Keratinocyte (primary cell): Measurements from ENCODE around the gene NOTCH1. TPM values are rescaled to one million over a fixed set of nuclear protein-coding genes. Genes with fewer than 3 reads are reported as not detected.

Source experiments
- DNase-seq: peaks from one replicate; pipeline ENCODE4 v3.0.0-alpha.2; 2011; ENCODE audit warnings: low read depth, missing footprints, low spot score
- FAIRE-seq: peaks from 2 replicates; lab custom pipeline; 2011; peaks lifted over from hg19 to GRCh38; lab: Jason Lieb, UNC
- H2AFZ ChIP-seq: 2 replicates; pipeline ENCODE4 v1.6.0; 2012; ENCODE audit warnings: low read length, control low read depth, inconsistent platforms; ENCODE audit not compliant: control insufficient read depth
- H3K27ac ChIP-seq: 2 replicates; pipeline ENCODE4 v1.5.1; 2011; ENCODE audit warnings: low read length; ENCODE audit not compliant: control insufficient read depth, insufficient read depth
- H3K27me3 ChIP-seq: 3 replicates; pipeline ENCODE4 v1.6.0; 2011; ENCODE audit warnings: low read length; ENCODE audit not compliant: control insufficient read depth, insufficient read depth; ENCODE audit errors: extremely low read depth
- H3K36me3 ChIP-seq, 2 experiments: 2 replicates in 1 of 2; 3 replicates in 1 of 2; pipeline ENCODE4 v1.5.1; 2011; ENCODE audit warnings: low read length in 2 of 2, mild to moderate bottlenecking in 1 of 2; ENCODE audit not compliant: control insufficient read depth in 2 of 2, insufficient read depth in 2 of 2; ENCODE audit errors: extremely low read depth in 1 of 2
- H3K4me1 ChIP-seq: 3 replicates; pipeline ENCODE4 v1.5.1; 2011; ENCODE audit warnings: low read length; ENCODE audit not compliant: control insufficient read depth, insufficient read depth; ENCODE audit errors: extremely low read depth
- H3K4me2 ChIP-seq: 3 replicates; pipeline ENCODE4 v1.6.0; 2011; ENCODE audit warnings: low read depth, low read length; ENCODE audit not compliant: control insufficient read depth, insufficient read depth; ENCODE audit errors: extremely low read depth
- H3K4me3 ChIP-seq, 3 experiments: fragments of 200-600 bp in 1 of 3; sonication (generic) in 1 of 3; 2 replicates in 2 of 3; 3 replicates in 1 of 3; pipeline ENCODE4 v1.5.1; 2011 to 2016; ENCODE audit warnings: low read length in 3 of 3, mild to moderate bottlenecking in 3 of 3, control low read depth in 2 of 3, inconsistent platforms in 1 of 3, low read depth in 1 of 3, mixed read lengths in 1 of 3, mixed run types in 1 of 3, moderate library complexity in 1 of 3; ENCODE audit not compliant: control insufficient read depth in 2 of 3, insufficient read depth in 2 of 3; ENCODE audit errors: extremely low read depth in 1 of 3
- H3K79me2 ChIP-seq: 2 replicates; pipeline ENCODE4 v1.6.0; 2012; ENCODE audit warnings: low read length; ENCODE audit not compliant: control insufficient read depth, insufficient read depth
- H3K9ac ChIP-seq: 3 replicates; pipeline ENCODE4 v1.6.0; 2011; ENCODE audit warnings: low read length; ENCODE audit not compliant: control insufficient read depth, insufficient read depth; ENCODE audit errors: extremely low read depth
- H3K9me1 ChIP-seq: 3 replicates; pipeline ENCODE4 v1.6.0; 2011; ENCODE audit warnings: low read length; ENCODE audit not compliant: control insufficient read depth, insufficient read depth; ENCODE audit errors: extremely low read depth
- H3K9me3 ChIP-seq: 2 replicates; pipeline ENCODE4 v1.5.1; 2012; ENCODE audit warnings: low read depth, low read length; ENCODE audit not compliant: control insufficient read depth
- H4K20me1 ChIP-seq: 3 replicates; pipeline ENCODE4 v1.6.0; 2011; ENCODE audit warnings: low read length; ENCODE audit not compliant: control insufficient read depth, insufficient read depth; ENCODE audit errors: extremely low read depth
- EZH2 ChIP-seq: IDR thresholded peaks from one replicate; pipeline ENCODE4 v1.6.1; 2012; ENCODE audit warnings: inconsistent platforms, mild to moderate bottlenecking, low read length, moderate library complexity
- dilution Hi-C: fragments of 300-500 bp; cut with MboI; formaldehyde crosslinking; loops from one replicate; pipeline ENCODE4 v1.7.0; 2020; ENCODE audit warnings: low sequenced_read_pairs; ENCODE audit not compliant: extremely low pct_ligation_motif_present
- polyA plus RNA-seq, 5 experiments: library from polyadenylated mRNA; depleted of rRNA in 3 of 5; stranded (reverse) in 3 of 5; stranded (forward) in 1 of 5; unstranded in 1 of 5; fragments of >200 nt; gene quantifications; 1 replicate in 1 of 5; 2 replicates in 3 of 5; 3 replicates in 1 of 5; pipeline versions ENCODE4 v1.2.1 to v1.2.3, GENCODE V29; 2011 to 2012; ENCODE audit warnings: missing spikeins in 2 of 5, low read depth in 1 of 5, low replicate concordance in 1 of 5
- TF ChIP-seq, protein P1 (sequence below), 3 experiments: IDR thresholded peaks in 1 of 3; conservative IDR thresholded peaks in 1 of 3; optimal IDR thresholded peaks in 1 of 3; 2 replicates in 2 of 3; 3 replicates in 1 of 3; pipeline versions ENCODE3 to v1.5.1; 2011; ENCODE audit warnings: low read length in 3 of 3, mild to moderate bottlenecking in 3 of 3, moderate library complexity in 2 of 3, control low read depth in 1 of 3, inconsistent platforms in 1 of 3; ENCODE audit not compliant: insufficient read depth in 2 of 3; ENCODE audit errors: extremely low read depth in 1 of 3

NOTCH1 gene
- polyA plus RNA-seq, 1 donor (not counting 4 experiments of a cell fraction or from before 2014, with no cell fraction given), result 6.1 TPM

DNA sequence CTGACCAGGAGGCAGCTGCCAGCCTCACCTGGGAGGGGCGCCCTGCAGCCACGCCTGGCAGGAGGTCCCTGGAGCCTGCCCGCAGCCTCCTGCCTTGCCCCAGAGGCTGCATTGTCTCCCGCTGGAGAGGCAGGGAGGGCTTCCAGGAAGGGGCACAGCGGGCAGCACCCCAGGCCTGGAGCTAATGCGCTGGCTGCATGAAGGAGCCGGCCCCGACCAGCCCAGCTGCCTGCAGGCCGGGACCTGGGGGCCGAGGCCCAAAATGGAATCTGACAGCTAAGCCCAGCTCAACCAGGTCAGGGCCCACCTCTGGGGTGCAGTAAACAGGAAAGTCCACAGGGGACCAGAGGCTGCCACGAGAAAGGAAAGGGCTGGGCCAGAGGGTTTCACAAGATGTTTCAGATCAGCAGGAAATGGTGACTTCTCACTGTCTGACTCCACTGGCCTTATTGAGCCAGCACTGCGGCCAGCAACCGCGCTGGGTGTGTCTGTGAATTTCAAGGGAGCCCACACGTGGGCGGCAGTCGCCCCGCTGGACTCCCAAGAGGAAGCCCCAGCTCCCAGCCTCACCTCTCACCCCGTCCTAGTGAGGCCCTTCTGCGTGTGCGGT is 18.6 kb upstream of the NOTCH1 start:
- TF ChIP-seq, protein P1, sequence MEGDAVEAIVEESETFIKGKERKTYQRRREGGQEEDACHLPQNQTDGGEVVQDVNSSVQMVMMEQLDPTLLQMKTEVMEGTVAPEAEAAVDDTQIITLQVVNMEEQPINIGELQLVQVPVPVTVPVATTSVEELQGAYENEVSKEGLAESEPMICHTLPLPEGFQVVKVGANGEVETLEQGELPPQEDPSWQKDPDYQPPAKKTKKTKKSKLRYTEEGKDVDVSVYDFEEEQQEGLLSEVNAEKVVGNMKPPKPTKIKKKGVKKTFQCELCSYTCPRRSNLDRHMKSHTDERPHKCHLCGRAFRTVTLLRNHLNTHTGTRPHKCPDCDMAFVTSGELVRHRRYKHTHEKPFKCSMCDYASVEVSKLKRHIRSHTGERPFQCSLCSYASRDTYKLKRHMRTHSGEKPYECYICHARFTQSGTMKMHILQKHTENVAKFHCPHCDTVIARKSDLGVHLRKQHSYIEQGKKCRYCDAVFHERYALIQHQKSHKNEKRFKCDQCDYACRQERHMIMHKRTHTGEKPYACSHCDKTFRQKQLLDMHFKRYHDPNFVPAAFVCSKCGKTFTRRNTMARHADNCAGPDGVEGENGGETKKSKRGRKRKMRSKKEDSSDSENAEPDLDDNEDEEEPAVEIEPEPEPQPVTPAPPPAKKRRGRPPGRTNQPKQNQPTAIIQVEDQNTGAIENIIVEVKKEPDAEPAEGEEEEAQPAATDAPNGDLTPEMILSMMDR (optimal IDR thresholded peaks at IDR 0.05 in 1 of 3, IDR thresholded peaks at IDR 0.05 in 1 of 3, conservative IDR thresholded peaks at IDR 0.05 in 1 of 3; ENCODE audit: extremely low read depth in 1 of 3, insufficient read depth in 2 of 3, low read length in 3 of 3), result no peak
- TF ChIP-seq EZH2, result no peak
- FAIRE-seq (no peak), DNase-seq (no peak)
- no peak overlapping the region for H3K9ac ChIP-seq
- no peaks in the 10 kb centered on the region for H3K79me2 ChIP-seq
- H2AFZ ChIP-seq, result no peak overlapping the region
- H3K9me3 ChIP-seq, result peaks cover 3% of the 10 kb centered on the region
- H3K4me1 ChIP-seq, result peaks cover 19% of the 10 kb centered on the region
- H3K27me3 ChIP-seq, result no peaks in the 10 kb centered on the region
- no peaks in the 10 kb centered on the region for H4K20me1 ChIP-seq
- no peaks in the 10 kb centered on the region for H3K9me1 ChIP-seq
- H3K27ac ChIP-seq, result no peak overlapping the region
- no peak overlapping the region for H3K4me2 ChIP-seq
- dilution Hi-C loops, result no loop called here
- no peak overlapping the region for H3K4me3 ChIP-seq
- H3K36me3 ChIP-seq, result no peaks in the 10 kb centered on the region

GRCh38 chr9:136563646-136564325 is 17.9 kb upstream of the NOTCH1 start:
- dilution Hi-C loops, result no loop called here
- H3K9me1 ChIP-seq, result no peaks in the 10 kb centered on the region
- no peaks in the 10 kb centered on the region for H3K27me3 ChIP-seq
- H3K36me3 ChIP-seq, result no peaks in the 10 kb centered on the region
- H3K4me3 ChIP-seq, result no peak overlapping the region
- no peak overlapping the region for H3K9ac ChIP-seq
- no peak overlapping the region for H2AFZ ChIP-seq
- no peaks in the 10 kb centered on the region for H4K20me1 ChIP-seq
- H3K4me2 ChIP-seq, result no peak overlapping the region
- H3K79me2 ChIP-seq, result no peaks in the 10 kb centered on the region
- DNase-seq (no peak), FAIRE-seq (no peak)
- peaks cover 19% of the 10 kb centered on the region for H3K4me1 ChIP-seq
- no peak overlapping the region for H3K27ac ChIP-seq
- TF ChIP-seq, protein P1 (optimal IDR thresholded peaks at IDR 0.05 in 1 of 3, IDR thresholded peaks at IDR 0.05 in 1 of 3, conservative IDR thresholded peaks at IDR 0.05 in 1 of 3; ENCODE audit: extremely low read depth in 1 of 3, insufficient read depth in 2 of 3, low read length in 3 of 3), result no peak
- no peak for TF ChIP-seq EZH2
- peaks cover 5% of the 10 kb centered on the region for H3K9me3 ChIP-seq
